Measurements from ENCODE around the gene NEK6.

The NEK6 gene

DNA sequence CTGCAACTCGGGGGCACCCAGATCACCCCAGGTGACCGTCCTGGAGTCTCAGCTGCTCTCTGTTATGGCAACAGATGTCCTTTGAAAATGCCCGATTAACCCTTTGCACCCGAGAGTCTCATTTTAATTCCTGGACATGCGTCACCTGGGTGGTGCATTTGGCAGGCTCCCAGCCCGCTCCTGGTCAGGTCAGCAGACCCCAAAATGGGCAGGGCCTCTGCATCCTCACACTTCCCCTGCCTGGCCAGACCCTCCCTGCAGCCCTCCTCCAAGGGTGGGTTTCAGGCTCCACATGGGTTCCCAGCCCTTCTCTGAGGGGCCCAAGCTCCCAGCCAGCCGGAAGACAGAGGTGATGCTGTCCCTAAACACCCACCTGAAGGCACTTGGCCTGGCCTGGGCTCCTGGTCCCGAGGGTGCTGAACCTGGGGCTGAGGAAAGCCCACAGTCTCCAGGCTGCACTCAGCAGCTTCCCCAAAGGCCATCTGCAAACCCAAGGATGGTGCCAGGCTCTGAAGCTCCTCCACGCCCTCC is 88.1 kb downstream of the NEK6 start:
- TF ChIP-seq CTCF (IDR thresholded peaks at IDR 0.05; ENCODE audit: low read depth, low read length) = no peak
- DNase-seq (ENCODE audit: extremely low read depth, low read depth) = no peak

DNA sequence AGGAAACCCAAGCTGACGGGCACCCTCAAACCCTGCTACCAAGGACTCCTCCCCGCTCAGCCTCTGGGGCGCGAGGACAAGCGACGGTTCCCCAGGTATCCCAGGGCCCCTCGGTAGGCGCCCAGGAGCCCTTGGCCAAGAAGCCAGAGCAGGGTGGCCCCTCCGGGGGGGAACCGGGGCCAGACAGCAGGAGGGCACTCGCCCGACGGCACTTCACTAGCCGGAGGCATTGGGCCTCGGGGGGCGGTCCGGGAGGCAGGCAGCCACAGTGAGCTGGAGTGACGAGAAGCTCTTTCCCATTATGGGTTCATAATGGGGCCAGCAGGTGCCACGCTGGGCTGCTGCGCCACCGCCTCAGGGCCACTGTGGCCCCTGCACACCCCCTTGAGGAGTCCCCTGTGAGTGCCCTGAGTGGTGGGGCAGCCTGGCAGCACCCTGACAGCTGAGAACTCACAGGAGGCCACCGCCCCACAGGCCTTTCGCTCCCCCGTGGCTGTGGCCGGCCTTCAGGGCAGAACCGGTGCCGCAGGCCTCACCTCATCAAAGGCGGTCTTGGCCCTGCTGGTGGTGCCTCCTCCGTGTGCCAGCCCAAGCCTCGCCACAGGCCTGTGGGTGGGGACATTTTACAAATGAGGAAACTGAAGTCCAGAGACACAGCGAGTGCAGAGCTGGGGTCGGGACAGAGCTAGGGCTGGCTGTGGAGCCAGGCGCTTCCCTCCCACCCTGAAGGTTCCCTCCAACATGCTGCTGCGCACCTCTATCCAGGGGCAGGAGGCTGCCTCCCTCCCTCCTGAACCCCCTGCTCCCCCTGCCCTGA is 88.8 kb downstream of the NEK6 start:
- no peak for DNase-seq (ENCODE audit: extremely low read depth, low read depth)

DNA sequence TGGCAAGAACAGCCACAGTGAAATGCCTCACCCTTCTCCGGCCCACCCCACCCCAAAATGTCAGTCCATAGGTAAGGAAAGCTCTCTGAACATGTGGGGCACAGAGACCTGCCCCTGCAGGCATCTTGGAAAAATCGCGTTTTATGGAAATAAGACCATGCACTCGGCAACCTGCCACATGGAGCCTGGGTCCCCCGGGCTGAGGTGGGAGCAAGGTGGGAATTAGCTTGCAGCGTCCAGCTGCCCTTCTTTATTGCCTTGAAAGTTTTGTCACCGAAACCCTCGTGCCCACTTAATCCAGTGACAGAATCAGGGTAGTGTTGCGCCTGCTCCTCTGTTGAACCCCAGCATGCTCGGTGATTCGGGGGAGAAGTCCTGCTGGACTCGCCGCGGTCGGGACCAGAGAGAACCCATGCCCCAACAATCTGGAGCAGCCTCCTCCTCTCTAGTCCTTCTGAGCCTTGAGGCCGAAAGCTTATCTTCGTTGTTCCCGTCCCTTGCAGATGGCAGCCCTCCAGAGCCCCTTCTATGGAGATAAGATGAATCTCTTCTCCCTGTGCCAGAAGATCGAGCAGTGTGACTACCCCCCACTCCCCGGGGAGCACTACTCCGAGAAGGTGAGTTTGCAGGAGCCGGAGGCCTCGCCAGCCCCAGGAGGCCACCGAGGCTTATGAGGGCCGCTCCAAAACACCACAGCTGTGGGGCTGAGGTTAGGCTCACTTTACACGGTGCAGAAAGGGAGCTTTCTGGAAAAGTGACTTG is 89.6 kb downstream of the NEK6 start:
- no peak for TF ChIP-seq CTCF (IDR thresholded peaks at IDR 0.05; ENCODE audit: low read depth, low read length)
- DNase-seq (ENCODE audit: extremely low read depth, low read depth) = no peak

More for the DNA sequence above, 88.8 kb downstream of the NEK6 start:
- TF ChIP-seq CTCF (IDR thresholded peaks at IDR 0.05; ENCODE audit: low read depth, low read length) = no peak

DNA sequence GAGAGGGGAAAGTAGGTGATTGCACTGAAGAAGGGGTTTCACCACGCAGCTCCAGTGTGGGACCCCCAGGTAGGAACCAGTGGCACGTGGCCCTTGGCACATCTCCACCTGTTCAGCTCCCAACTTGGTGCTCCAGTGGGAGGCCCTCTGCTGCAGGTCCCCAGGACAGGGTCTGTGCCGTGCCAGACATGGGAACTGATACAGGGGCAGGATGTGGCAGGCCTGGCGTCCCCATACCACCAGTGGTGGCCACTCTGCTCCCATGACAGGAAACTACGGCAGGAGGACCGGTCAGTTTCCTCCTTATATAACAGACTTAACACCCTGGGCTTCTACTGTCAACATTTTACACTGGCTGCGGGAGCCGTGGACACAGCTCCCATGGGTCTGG is 90.2 kb downstream of the NEK6 start:
- no peak for TF ChIP-seq CTCF (IDR thresholded peaks at IDR 0.05; ENCODE audit: low read depth, low read length)
- DNase-seq (ENCODE audit: extremely low read depth, low read depth) = no peak

DNA sequence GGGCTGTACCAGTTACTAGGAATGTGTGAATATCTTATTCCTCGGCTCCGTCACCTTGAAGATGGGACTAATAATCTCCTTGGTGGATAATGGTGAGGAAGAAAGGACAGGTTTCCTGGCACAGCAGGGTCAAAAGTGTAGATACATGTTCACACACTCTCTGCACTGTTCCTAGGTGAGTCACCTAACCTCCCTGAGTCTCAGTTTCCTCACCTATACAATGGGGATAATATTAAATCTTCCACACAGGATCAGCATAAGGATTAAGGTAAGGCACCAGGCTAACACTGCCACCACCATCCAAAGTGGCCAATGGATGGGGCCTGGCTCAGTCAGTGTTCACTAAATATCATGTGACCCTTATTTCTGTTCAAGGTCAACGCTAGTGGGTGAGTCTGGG is 90.6 kb downstream of the NEK6 start:
- DNase-seq (ENCODE audit: extremely low read depth, low read depth) = no peak
- no peak for TF ChIP-seq CTCF (IDR thresholded peaks at IDR 0.05; ENCODE audit: low read depth, low read length)

- no peak for DNase-seq (ENCODE audit: extremely low read depth, low read depth)
- no peak for TF ChIP-seq CTCF (IDR thresholded peaks at IDR 0.05; ENCODE audit: low read depth, low read length)
Measured at GRCh38 chr9:124348831-124349230, 91.1 kb downstream of the NEK6 start.

DNA sequence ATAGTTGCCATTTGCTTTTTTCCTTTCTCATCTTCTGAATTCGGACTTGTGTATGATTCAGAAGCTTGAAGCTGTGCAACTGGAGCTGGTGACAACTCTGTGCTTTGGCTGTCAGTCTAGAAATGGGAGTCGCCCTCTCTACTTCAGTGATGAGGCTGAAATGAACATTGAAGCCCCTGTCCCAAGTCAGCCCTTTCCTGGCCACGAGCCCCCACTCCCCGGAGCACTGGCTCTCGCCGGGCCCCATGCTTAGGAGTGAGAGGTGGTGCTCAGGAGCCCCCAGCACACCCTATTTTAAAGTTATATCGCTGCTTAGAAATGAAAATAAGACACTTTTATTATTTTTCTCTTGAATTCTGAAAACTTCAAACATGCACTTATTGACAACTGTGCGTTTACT is 91.5 kb downstream of the NEK6 start:
- DNase-seq (ENCODE audit: extremely low read depth, low read depth) = no peak
- no peak for TF ChIP-seq CTCF (IDR thresholded peaks at IDR 0.05; ENCODE audit: low read depth, low read length)
